ENCODE results near the gene PSD4.

DNA sequence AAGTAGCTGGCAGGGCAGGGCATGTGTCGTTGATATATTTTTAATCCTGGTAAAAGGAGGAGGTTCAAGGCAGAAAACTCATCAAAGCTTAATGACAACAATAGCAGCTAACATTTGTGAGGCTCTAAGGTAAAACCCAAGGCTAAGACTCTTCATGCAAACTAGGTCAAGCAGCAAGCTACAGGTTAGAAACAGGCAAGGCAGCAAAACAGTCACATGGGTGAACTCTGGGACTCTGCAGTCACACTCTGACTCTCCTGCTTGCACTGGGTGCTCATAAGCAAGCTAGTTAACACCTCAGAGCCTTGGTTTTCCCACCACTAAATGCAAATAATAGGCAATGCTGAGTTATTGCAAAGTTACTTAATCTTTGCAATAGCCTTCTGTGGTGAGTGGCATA, 38.5 kb upstream of the PSD4 start:
- TF ChIP-seq CTCF (IDR thresholded peaks at IDR 0.05; ENCODE audit: low read depth, low read length) = no peak
- TF ChIP-seq EZH2phosphoT487 (IDR thresholded peaks at IDR 0.05; ENCODE audit: low read depth) = no peak
